GM12873 (cell line): Measurements from ENCODE around the gene DOCK3.

Experiments
- TF ChIP-seq, protein P1 (sequence below): IDR thresholded peaks from 2 replicates; pipeline ENCODE4 v1.5.1; 2012; ENCODE audit warnings: low read depth, mild to moderate bottlenecking, moderate library complexity, low read length, control low read depth; ENCODE audit not compliant: insufficient read depth; ENCODE audit errors: missing control alignments

Gene DOCK3

DNA sequence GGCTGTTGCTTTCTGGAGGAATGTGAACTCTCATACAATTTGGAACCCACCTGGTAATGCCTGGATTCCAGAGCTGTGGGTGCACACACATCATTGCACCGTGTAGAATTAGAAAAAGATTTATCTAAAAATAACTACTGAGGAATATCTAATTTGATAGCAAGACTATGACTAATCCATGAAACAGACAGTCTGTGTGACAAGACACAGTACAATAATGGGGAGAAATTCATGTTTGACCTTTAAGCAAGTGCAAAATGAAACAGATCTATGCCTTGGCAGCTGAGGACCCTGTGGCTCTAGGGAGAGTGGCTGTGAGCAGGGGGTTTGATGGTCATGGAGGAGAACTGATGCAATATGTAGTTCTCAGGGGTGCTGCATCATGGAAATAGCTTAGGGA, 7.9 kb upstream of the DOCK3 start:
- TF ChIP-seq, protein P1, sequence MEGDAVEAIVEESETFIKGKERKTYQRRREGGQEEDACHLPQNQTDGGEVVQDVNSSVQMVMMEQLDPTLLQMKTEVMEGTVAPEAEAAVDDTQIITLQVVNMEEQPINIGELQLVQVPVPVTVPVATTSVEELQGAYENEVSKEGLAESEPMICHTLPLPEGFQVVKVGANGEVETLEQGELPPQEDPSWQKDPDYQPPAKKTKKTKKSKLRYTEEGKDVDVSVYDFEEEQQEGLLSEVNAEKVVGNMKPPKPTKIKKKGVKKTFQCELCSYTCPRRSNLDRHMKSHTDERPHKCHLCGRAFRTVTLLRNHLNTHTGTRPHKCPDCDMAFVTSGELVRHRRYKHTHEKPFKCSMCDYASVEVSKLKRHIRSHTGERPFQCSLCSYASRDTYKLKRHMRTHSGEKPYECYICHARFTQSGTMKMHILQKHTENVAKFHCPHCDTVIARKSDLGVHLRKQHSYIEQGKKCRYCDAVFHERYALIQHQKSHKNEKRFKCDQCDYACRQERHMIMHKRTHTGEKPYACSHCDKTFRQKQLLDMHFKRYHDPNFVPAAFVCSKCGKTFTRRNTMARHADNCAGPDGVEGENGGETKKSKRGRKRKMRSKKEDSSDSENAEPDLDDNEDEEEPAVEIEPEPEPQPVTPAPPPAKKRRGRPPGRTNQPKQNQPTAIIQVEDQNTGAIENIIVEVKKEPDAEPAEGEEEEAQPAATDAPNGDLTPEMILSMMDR: no peak

DNA sequence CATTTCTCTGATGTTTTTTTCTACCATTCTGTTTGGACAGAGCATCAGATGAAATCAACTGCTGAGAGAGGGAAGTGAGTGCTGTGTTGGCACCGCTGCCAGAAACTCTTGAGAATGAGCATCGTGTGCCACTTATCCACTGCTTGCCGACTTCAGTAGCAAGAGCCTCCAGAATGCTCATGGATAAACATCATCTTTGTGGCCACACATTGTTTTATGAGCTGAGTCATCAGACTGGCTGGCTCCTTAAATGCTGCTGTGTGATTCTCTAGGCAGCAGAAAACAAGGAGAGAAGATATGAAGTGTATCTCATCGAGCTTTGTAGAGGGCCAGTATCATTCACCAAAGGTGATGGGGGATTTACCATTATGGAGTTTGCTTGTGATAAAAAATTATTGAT, 3.4 kb upstream of the DOCK3 start:
- TF ChIP-seq, protein P1: no peak

DNA sequence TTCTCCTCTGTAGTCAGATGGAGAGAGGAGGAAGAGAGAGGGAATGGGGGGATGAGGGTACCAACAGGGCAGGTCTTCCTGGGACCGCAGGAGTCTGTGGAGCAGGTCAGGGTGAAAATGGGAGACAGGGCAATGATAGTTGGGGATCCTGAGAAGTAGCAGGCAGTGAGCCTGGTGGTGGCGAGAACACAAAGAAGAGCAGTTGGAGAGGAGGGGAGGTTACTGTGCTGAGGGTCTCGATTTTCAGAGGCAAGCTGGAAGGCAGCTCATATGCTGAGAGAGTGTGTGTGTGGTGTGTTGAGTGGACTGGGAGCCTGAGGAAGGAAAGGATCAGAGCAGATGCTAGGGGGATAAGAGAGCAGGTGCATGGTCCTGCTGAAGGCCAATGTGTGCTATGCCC, 2.1 kb upstream of the DOCK3 start:
- TF ChIP-seq, protein P1: no peak

DNA sequence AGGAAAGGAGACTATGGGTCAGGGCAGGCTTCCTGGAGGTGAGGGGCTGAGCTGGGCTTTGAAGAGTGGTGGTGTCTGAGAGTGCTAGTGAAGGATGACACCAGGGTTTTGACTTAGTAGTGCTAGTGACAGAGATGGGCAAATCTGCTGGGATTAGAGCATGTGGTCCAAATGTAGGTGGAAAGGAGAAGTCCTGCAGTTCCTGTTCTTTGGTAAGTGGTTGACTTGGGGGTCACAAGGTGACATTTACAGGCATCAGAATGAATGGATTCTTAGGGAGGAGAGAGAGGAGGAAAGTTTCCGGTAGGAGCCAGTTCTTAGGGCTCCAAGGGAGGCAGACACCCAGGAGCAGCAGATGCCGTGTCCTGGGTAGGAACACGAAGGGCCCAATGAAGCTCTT, 796 bp upstream of the DOCK3 start:
- TF ChIP-seq, protein P1: no peak

DNA sequence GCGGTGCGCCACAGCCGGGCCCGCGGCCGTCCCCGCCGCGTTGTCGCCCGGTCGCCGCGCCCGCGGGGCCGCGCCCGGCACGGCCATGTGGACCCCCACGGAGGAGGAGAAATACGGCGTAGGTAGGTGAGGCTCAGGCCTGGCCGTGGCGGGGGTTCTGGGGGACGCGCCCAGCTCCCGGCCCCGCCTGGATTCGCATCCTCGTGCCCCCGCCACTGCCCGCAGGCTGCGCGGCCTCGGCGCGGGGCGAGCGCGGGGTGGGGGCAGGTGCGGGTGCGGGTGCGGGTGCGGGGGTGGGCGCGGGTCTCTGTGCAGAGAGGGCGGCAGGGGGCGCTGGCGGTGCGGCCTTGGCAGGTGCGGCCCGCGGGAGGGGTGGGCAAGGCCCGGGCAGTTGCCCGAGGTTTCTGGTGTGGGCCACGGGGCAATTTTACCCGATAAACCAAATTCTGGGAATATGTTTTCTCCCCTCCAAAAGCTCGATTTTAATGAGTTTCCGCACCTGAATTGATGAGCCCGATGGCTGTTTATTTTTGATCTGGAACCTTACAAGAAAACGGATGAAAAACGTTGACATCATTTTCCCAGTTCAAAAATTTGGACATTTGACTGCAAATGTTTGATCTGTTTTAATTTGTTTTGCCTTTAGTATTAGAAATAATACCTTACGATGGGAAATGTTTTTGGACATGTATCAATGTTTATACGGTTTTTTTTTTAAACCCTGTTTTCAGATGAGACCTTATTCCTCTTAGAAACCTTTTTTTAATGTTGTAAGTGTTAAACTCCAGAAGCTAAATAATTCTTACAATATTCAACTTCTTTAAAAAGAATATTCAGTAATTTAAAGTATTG, 678 bp downstream of the DOCK3 start:
- TF ChIP-seq, protein P1: peak; percentile 35

DNA sequence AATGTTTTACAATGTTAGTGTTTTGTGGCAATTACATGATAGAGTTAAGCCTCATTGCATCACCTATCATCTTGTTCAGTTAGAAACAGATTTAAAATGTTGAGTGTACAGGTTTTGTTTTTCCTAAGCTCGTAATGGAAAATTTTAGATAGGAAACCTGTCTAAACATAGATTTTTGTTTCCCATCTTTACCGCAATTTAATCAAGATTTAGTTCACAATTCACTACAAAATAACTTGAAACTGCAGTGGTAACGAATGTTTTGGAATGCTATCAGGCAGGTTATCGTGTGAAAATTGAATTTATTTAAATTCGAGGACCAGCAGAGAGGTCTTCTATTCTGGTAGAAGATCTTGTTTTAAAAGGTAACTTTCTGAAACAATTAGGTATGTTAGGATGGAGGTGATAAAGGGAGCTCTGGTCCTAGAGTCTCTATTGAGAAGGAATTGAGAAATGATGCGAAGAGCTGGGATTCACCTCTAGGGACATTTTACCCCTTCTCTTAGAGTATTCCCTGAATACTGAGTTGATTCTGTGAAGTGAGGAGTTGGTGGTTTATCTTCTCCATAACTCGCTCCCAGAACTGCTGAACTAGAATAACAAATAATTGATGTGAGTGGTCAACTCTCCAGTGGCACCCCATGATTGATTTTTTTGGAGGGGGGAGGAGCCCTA, 1.4 kb downstream of the DOCK3 start:
- TF ChIP-seq, protein P1: no peak

DNA sequence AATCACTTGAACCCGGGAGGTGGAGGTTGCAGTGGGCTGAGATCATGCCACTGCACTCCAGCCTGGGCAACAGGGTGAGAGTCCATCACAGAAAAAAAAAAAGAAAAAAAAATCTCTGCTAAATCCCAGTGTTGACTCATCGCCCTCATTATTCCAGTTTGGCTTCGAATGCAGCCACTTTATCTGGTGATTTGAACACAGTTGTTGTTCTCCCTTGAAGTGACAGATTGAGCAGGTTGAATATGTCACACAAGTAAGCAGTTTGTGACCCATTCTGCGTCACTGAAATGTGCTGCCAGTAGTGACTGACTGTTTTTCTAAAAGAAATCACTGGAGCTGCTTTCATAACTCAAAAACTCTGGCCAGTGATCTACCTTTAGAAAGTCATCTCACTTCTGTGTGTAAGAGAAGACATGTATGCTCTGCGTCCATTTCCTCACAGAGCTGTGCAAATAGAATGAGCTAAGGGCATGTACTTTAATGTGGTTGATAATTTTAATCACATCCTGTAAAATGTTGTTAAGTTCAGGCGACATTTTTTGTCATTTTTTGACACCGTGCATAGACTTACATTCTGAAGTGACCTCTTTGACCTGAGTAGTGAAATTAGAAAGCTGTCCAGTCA, 12.5 kb downstream of the DOCK3 start:
- TF ChIP-seq, protein P1: no peak
